Rectal smooth muscle tissue (tissue), 1 donor: ENCODE data around the gene POLR1A.

ENCODE experiments used
- H3K27ac ChIP-seq: one replicate; pipeline ENCODE4 v1.7.0; 2013; ENCODE audit warnings: low read depth, low read length, inconsistent platforms
- H3K27me3 ChIP-seq: one replicate; pipeline ENCODE4 v1.7.0; 2013; ENCODE audit warnings: low read length; ENCODE audit not compliant: control insufficient read depth, insufficient read depth
- H3K36me3 ChIP-seq: one replicate; pipeline ENCODE4 v1.7.0; 2013; ENCODE audit warnings: low read length; ENCODE audit not compliant: control insufficient read depth, insufficient read depth
- H3K4me1 ChIP-seq: one replicate; pipeline ENCODE4 v1.7.0; 2013; ENCODE audit warnings: low read length; ENCODE audit not compliant: control insufficient read depth, insufficient read depth
- H3K4me3 ChIP-seq: one replicate; pipeline ENCODE4 v1.7.0; 2013; ENCODE audit warnings: low read length
- H3K9ac ChIP-seq: one replicate; pipeline ENCODE4 v1.7.0; 2013; ENCODE audit warnings: low read length

POLR1A gene

DNA sequence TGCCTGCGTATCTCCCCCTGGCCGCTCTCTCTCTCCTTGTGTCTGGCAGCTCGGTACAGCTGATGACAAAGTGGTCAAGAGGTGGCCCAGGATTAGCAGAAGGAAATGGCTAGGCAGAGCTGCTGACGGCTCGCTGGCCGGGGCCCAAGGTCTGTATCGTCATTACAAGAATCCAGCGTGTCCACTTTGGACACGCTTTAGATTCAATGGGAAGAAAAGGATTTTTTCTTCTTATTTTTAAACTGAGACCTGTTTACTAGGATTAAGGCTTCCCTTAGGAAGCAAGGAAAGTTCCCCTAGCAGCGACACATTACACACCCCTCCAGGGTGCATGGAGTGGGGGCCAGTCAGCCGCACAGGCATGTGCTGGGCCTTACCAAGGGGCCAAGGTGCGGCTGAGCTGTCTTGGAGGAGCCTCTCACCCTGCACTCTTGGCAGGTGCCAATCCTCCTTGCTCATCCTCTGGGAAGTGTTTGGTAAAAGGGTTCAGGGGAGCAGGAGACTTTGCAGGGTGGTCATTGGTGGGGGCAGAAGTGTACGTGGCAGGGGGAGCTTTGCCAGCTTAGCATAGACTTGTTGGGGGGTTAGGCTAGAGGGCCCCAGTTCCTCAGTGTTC, 76.8 kb downstream of the POLR1A start:
- Histone ChIP-seq H3K4me1 (no peaks in the 10 kb centered on the region), H3K27ac (no peak overlapping the region), H3K4me3 (no peak overlapping the region), H3K36me3 (peaks cover 53% of the 10 kb centered on the region), H3K9ac (no peak overlapping the region), H3K27me3 (no peaks in the 10 kb centered on the region)

DNA sequence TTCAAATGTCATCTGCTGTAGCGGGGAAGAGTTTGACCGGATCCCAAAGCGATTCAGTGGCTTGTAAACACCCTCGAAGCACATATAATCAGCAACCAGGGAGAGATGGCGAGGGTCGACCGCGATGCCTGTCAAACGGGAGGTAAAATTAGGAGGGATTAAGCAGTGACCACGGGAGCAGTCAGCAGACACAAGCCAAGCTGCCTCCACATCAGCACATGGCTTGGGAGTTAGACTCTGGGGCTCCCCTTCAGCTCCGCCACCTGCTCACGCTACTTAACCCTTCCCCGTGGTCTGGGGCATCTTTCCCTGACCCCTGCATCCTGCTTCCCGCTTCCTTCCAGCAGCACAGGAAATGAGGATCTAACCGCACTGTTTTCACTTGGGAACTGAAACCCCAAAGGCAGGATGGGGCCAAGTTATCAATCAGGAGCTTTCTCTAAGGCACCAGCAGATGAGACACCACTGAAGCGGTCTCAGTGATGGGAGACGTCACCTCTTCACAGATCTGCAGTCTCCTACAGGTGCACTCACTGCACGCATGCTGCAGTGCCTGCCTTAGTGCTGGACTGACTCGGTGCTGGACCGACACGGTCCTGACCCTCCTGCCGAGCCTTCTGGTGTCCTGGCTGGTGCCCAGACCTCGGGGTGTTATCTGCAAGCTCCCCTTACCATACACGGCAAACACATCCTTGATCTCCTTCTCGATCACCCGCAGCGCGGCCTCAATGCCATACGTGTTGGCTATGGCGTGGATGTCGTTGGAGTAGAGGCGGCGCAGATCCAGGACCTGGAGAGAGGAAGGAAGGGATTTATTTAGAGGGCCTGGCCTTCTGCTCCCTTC, 77.5 kb downstream of the POLR1A start:
- H3K4me3 ChIP-seq = no peak overlapping the region
- H3K36me3 ChIP-seq = peaks cover 48% of the 10 kb centered on the region
- H3K27me3 ChIP-seq = no peaks in the 10 kb centered on the region
- no peaks in the 10 kb centered on the region for H3K4me1 ChIP-seq
- no peak overlapping the region for H3K9ac ChIP-seq
- H3K27ac ChIP-seq = no peak overlapping the region

DNA sequence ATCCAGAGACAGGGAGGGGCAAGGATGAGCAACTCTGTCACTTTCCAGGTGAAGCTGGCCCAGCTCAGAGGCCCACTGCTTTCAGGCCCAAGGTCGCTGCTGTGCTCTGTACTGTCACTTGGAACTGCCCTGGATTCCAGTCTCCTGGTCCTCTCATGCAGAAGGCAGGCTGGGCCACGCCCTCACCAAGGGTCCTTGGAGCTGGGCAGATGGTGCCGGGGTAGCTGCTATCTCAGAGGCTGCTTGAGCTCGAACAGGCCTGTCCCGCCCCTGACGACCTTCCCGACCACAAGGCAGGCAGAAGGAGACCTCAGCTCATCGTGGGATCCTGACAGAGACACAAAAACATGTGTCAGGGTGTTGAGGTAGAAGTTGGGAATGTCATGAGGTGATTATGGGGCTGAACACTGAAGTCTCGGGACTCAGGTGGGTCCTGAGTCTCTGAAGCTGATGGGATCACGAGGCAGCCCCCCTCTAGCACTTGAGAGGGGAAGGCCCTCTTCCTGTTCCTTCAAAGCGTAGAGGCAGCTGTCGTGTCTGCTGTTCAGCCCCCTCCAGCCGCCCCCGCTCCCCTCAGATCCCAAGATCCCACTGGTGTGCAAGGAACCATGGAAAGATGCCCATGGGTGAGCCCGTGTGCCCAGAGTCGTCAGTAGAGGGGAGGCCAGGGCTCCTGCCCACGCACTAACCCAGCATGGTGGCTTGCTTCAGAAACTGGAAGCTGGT, 78.3 kb downstream of the POLR1A start:
- no peaks in the 10 kb centered on the region for H3K27me3 ChIP-seq
- no peaks in the 10 kb centered on the region for H3K4me1 ChIP-seq
- H3K27ac ChIP-seq = no peak overlapping the region
- H3K9ac ChIP-seq = no peak overlapping the region
- no peak overlapping the region for H3K4me3 ChIP-seq
- H3K36me3 ChIP-seq = peaks cover 46% of the 10 kb centered on the region

DNA sequence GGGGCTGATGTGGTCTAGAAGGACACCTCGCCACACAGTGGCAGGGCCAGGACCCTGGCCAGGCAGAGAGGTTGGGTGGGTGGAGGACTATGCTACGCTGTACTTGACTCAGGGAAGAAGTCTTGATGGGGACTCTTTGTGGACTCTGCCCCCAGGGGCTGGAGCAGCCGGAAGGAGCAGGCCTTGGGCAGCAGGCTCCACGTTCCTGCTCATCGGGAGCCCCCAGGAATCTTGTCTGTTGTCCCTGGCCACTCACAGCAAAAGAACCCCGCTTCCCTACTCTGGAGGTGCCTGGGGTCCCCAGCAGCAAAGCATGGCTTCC, 79.0 kb downstream of the POLR1A start:
- Histone ChIP-seq H3K4me1 (no peaks in the 10 kb centered on the region), H3K9ac (no peak overlapping the region), H3K27me3 (no peaks in the 10 kb centered on the region), H3K36me3 (peaks cover 39% of the 10 kb centered on the region), H3K4me3 (no peak overlapping the region), H3K27ac (no peak overlapping the region)

DNA sequence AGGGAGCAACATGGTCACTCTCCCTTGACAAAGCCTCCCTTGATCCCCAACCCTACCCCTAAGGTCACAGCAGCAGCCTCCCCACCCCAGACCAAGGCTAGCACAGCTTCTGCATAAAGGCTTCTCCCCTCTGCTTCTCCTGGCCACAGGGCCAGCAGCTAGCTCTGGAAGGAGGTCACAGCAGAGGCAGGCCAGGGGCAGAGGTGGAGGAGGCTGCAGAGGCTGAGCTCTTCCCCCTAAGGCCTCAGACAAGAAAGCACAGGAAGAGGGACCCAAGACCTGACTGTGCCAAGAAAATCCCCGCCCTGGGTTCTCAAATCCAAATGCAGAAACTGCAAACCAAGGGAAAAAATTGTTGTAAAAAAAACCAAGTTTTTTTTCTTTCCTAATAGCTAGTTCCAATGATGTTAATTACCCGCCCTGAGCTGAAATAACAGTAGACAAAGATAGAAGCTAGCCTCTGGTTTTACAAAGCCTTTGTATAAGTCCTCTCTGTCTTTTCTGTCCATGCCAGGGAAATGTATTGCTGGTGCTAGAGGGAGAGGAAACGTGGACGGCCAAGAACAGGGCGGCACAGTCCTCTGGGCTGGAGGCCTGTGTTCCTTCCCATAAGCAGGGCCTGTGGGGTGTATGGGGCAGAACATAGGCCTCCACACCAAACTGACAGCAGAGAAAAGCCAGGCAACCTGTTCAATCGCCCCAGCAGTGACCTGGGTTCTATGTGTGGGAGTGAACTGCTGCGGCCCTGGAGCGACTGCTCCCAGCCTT, 79.5 kb downstream of the POLR1A start:
- no peaks in the 10 kb centered on the region for H3K4me1 ChIP-seq
- H3K9ac ChIP-seq = no peak overlapping the region
- no peaks in the 10 kb centered on the region for H3K27me3 ChIP-seq
- H3K4me3 ChIP-seq = no peak overlapping the region
- peaks cover 35% of the 10 kb centered on the region for H3K36me3 ChIP-seq
- H3K27ac ChIP-seq = no peak overlapping the region

DNA sequence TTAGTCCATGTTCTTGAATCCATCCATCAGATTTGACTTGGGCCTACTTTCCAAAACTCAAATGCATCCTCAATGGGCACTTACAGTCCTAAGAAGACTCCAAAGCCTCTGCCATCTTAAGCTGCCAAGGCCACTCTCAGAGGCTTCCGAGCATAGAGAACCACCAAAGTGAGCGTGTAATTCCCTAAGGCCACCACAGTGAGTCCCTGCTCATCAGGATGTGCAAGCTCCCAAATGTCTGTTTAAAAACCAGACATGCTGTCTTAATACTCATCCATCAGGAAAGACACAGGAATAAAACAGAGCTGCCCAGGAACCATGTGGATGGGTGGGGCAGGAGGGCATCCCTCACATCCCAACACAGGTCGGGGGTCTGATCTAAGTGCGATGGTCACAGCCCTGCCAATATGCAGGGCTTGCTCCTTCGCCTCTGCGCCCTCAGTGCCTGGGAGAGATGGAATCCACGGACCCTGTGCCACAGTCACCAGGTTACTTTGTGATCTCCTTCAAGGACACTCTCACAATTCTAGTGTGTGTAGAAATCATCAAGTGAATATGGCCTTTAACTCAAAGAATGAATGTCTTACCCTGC, 80.4 kb downstream of the POLR1A start:
- H3K4me1 ChIP-seq = no peaks in the 10 kb centered on the region
- H3K27ac ChIP-seq = no peak overlapping the region
- peaks cover 28% of the 10 kb centered on the region for H3K36me3 ChIP-seq

DNA sequence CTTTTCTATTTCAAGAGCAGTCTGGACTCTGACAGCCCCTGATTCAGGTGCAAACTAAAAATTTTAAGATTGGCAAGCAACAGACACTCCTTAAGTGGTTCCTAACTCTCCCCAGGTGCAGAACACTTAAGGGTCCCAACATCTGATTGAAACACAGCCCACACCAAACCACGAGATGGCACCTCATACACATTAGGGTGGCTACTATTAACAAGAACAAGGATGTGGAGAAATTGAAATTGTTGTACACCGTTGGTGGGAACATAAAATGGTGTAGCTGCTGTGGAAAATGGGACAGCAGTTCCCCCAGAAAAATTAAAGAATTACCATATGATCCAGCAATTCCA, 82.3 kb downstream of the POLR1A start:
- H3K4me3 ChIP-seq = no peak overlapping the region
- no peaks in the 10 kb centered on the region for H3K4me1 ChIP-seq
- peaks cover 14% of the 10 kb centered on the region for H3K36me3 ChIP-seq
- H3K27ac ChIP-seq = no peak overlapping the region
- no peak overlapping the region for H3K9ac ChIP-seq
- H3K27me3 ChIP-seq = no peaks in the 10 kb centered on the region

More for the DNA sequence above, 80.4 kb downstream of the POLR1A start:
- Histone ChIP-seq H3K4me3 (no peak overlapping the region), H3K27me3 (no peaks in the 10 kb centered on the region), H3K9ac (no peak overlapping the region)

DNA sequence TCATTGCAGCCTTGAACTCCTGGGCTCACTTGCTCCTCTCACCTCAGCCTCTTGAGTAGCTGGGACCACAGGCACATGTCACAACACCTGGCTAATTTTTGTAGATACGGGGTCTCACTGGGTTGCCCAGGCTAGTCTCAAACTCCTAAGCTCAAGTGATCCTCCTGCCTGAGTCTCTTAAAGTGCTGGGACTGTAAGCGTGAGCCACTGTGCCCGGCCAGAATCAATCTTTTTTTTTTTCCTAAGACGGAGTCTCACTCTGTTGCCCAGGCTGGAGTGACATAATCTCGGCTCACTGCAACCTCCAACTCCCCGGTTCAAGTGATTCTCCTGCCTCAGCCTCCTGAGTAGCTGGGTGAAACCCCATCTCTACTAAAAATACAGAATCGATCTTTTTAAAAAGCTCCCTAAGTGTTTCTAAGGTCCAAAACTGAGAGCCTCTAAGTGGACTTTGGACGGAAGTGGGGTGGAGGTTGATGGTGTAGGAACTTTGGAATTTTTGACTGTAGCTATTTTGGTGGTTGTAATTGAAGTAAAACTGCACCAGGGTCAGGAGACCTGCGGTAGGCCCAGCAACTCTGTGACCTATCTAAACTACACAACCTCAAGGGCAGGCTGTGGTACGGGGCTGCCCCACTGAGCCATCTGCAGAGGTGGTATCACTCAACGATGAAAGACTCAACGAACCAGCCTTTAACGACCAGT, 82.9 kb downstream of the POLR1A start:
- Histone ChIP-seq H3K9ac (no peak overlapping the region), H3K36me3 (peaks cover 9% of the 10 kb centered on the region), H3K4me1 (no peaks in the 10 kb centered on the region), H3K27me3 (no peaks in the 10 kb centered on the region), H3K27ac (no peak overlapping the region), H3K4me3 (no peak overlapping the region)

DNA sequence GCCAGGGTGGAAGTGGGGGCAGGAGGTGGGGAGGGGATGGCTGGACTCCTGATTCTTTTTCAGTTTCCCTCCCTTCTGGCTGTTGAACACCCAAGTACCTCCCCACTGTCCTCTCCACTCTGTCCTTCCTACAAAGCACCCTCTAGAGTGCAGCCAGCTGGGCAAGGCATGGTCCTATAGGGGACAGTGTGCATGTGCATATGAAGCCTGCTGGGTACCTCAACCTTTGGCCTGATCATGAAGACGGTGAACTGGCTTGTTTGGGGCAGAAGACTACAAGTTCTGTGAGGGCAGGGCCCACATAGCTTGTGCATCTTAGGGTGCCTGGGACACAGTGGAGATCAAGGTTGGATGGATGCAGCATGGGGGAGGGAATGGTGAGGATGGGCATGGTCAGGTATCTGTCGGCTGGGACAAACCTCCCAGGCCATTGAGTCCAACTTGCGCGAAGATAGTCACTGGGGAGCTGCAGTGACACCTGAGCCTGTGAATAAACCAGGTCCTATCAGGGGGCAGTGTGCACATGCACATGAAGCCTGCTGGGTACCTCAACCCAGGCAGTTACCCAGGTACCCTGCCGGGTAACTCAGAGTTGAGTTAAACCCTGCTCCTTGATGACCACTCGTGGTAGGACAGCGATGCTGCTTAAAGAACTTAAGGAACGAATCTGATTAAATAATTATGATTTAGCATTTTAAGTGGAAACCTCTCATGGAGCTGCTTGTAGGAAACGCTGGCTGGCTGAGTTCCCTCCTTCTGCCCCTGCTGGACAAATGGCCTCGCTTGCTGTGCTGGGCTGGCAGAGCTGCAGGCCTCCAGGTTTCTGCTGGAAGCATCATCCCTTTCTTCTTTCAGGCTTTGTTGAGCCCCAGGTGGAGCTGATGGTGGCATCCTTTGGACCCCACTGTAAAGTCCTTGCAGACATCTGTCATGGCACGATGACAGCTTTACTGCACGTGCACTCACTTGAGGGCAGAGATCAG, 84.0 kb downstream of the POLR1A start:
- no peak overlapping the region for H3K4me3 ChIP-seq
- no peaks in the 10 kb centered on the region for H3K4me1 ChIP-seq
- no peak overlapping the region for H3K9ac ChIP-seq
- H3K36me3 ChIP-seq = peaks cover 2% of the 10 kb centered on the region
- H3K27me3 ChIP-seq = no peaks in the 10 kb centered on the region
- H3K27ac ChIP-seq = no peak overlapping the region

DNA sequence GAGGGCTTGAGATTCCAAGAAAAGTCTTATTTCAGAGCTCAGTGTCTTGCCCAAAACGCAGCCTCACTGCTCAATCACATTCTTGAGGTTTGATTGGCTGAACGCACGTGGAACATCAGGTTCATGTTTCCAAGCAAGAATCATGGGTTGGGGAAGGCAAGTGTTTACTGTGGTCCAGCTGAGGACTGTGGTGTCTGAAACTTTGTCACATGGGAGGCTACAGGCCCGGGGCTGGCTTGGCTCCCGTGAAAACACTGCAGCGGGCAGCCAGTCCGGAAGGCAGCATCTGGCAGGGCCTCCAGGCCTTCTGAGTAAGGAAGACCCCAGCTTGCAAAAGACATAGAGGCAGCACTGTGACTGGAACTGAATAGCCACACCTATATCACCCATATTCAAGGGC, 84.7 kb downstream of the POLR1A start:
- Histone ChIP-seq H3K4me1 (no peaks in the 10 kb centered on the region), H3K27ac (no peak overlapping the region), H3K9ac (no peak overlapping the region), H3K27me3 (no peaks in the 10 kb centered on the region), H3K36me3 (no peaks in the 10 kb centered on the region), H3K4me3 (no peak overlapping the region)

DNA sequence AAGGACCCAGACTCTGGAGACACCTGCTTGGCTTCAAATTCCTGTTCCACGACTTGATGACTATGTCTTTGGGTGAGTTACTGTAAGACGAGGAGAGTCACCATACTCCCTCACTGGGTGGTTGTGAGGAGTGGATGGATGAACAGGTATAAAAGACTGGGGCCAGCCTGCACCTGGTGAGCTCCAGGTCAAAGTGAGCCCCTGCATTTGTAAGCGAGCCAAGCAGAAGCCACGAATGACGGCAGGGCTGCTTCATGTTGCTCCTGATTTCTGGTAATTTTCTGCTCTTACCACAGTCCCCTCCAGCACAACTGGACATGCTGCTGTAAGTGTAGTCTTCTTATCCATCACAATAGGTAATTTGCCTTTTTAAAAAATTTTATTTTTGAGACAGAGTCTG, 86.6 kb downstream of the POLR1A start:
- Histone ChIP-seq H3K4me1 (no peaks in the 10 kb centered on the region), H3K27ac (no peak overlapping the region)

More for the DNA sequence above, 86.6 kb downstream of the POLR1A start:
- H3K36me3 ChIP-seq = no peaks in the 10 kb centered on the region
- H3K27me3 ChIP-seq = no peaks in the 10 kb centered on the region
- no peak overlapping the region for H3K4me3 ChIP-seq
- no peak overlapping the region for H3K9ac ChIP-seq
